GM10266 (cell line): ENCODE measurements around the gene PEX11A.

ENCODE experiments used
- DNase-seq: peaks from one replicate; pipeline ENCODE4 v3.0.0; 2012; ENCODE audit errors: extremely low spot score
- CTCF ChIP-seq: IDR thresholded peaks from 2 replicates; pipeline ENCODE4 v1.5.1; 2012; ENCODE audit warnings: mild to moderate bottlenecking, low read depth; ENCODE audit not compliant: control insufficient read depth, insufficient read depth; ENCODE audit errors: missing control alignments

The PEX11A gene

GRCh38 chr15:89677381-89677780 is 13.2 kb downstream of the PEX11A start:
- DNase-seq: no peak
- TF ChIP-seq CTCF: no peak

- DNase-seq: no peak
- TF ChIP-seq CTCF: no peak
Measured at GRCh38 chr15:89675606-89676005, 14.9 kb downstream of the PEX11A start.

- TF ChIP-seq CTCF: no peak
- DNase-seq: no peak
Measured at GRCh38 chr15:89674526-89674925, 16.0 kb downstream of the PEX11A start.

- peak; percentile 43 for DNase-seq
- peak; percentile 39 for TF ChIP-seq CTCF
Measured at GRCh38 chr15:89673165-89673512, 17.4 kb downstream of the PEX11A start.

DNA sequence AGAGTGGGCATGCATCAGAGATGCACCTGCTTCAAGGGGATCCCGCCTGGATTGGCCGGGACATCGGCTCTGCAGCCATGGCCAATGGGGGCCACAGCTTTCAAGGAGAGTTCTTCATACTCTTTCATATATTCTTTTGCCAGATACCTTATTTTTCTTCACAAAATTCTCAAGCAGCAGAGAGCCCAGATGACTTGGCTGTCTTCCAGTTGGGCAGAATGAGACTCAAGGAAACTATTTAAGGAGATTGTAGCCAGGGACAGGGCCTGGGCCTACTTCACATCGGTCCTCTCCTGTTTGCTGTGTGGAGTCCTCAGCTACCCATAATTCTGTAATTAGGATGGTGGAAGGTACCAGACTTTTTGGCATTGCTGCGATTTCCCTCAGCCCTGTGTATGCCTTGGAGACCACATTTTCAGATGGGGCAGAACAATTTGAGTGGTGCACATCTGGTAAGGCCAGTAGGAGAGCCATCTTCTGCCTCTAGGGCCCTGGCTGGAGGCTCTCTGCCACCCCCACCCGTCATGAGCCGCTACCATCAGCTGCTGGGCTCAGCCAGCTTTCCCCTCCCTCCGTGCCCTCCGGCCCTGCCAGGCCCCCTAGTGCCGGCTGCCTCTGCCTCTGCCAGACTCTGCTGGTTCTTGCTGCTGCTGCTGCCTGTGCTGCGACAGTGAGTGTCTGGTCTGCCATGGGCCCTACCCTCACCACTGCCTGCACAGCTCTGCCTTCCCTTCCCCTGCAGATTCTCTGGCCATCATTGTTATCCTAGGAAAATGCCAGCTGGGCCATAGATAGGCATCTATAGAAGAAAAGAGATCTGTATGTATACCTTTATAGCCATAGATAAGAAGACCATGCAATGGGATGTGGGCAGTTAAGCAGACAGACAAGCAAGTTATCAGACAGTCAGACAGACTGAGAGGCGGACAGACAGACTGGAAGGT is 18.1 kb downstream of the PEX11A start:
- TF ChIP-seq CTCF: no peak
- no peak for DNase-seq

GRCh38 chr15:89671687-89672086 is 18.9 kb downstream of the PEX11A start:
- DNase-seq: no peak
- TF ChIP-seq CTCF: no peak

DNA sequence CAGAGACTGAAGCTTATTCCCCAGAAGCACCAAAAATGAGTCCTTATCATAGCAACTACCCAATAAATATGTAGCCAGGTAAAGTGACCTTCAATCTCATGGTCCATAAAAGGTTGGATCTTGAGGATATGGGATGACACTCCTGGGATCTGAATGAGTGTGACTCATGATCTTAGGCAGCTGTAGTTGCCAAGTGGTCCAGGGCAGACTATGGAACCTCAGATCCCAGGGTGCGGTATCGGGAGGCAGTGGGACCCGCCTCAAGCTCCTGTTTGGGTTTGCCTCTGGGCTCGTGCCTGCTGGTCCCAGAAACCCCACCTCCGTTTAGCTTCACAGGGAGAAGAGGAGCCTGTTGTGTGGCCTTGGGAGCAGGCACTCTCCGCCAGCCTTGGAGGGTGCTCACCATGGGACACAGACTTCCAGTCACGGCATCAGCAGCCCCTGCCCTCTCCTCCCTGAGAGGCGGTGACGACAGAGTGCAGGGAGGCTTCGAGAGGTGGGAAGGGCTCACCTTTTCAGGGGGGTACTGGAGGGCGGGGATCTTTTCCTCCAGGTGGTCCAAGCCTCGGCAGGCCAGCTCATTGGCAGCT is 19.5 kb downstream of the PEX11A start:
- DNase-seq: no peak
- TF ChIP-seq CTCF: no peak
